SK-N-MC (cell line): Measurements from ENCODE around the gene FEZ2.

Experiments used
- EZH2 ChIP-seq: fragments of 200-600 bp; sonication (generic); IDR thresholded peaks from one replicate; pipeline ENCODE4 v1.6.1; 2017; ENCODE audit warnings: antibody characterized with exemption
- FOXP2 ChIP-seq: optimal IDR thresholded peaks from 2 replicates; pipeline ENCODE3; 2011; ENCODE audit warnings: mild to moderate bottlenecking, moderate library complexity; ENCODE audit not compliant: insufficient read depth; ENCODE audit errors: extremely low read length, control extremely low read depth
- POLR2AphosphoS5 ChIP-seq: IDR thresholded peaks from 2 replicates; pipeline ENCODE4 v1.6.1; 2012; ENCODE audit warnings: mild to moderate bottlenecking, low read depth, low read length, borderline replicate concordance

DNA sequence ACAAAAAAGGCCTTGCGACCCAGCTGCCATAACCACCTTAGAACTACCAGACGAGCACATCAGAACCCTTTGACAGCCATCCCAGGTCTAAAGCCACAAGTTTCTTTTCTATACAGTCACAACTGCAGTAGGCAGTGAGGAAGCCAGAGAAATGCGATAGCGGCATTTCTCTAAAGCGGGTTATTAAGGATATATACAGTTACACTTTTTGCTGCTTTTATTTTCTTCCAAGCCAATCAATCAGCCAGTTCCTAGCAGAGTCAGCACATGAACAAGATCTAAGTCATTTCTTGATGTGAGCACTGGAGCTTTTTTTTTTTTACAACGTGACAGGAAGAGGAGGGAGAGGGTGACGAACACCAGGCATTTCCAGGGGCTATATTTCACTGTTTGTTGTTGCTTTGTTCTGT is 48.8 kb downstream of the FEZ2 start:
- TF ChIP-seq EZH2 = no peak
- no peak for TF ChIP-seq POLR2AphosphoS5
- TF ChIP-seq FOXP2 = no peak
